OCI-LY3 (cell line): ENCODE results near the gene NT5C.

Experiments used
- CTCF ChIP-seq: fragments of 200-600, 300-600 bp; sonication (generic); IDR thresholded peaks from 2 replicates; pipeline ENCODE4 v1.5.1; 2014; ENCODE audit warnings: antibody characterized with exemption, low read length, low read depth
- EZH2phosphoT487 ChIP-seq: fragments of 200-600 bp; shearing (Covaris generic); IDR thresholded peaks from 2 replicates; pipeline ENCODE4 v1.6.1; 2018; ENCODE audit warnings: antibody characterized with exemption, mixed run types, low read depth

DNA sequence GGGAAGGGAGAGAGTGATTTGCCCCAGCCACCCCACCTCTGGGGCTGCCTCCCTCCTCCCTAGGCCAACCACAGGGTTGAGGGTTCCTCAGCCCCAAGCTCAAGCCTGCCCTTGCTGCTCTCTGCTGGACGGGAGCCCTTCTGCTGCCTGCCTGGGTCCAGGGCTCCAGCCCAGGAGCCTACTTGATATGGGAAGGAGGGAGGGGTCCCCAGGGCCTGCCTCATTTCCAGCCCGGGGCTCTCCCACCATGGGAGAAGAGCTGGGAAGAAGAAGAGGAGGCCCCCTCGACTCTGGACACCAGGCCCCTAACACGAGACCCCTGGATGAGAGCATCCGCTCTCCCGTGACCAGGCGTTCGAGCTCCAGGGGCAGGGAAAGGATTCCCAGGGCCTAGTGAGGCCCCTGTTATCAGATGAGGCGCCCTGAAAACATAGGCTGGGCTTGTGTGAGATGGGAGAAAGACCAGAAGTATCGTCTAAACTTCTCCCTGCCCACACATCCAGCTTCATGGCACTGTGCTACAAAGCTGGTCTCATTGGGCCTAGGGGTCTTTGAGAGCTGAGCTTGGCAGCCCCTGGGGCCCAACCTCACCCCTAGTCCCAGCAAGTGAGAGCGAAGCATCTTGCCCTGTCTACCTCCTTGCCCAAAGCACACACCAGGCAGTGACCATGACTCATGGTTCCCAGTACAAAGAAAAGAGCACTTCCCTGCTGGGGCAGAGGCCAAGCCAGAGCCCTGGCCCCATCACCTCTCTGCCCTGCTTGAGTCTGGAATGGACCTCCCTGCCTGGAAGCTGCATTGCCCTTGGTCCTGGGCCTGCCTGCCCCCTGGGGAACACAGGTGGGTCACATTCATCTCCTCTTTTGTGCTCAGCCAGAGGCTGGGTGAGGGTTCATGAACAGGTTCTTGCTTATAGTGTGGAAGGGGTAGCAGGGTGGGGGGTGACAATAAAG lies 42.8 kb downstream of the NT5C start:
- TF ChIP-seq CTCF (no peak), EZH2phosphoT487 (no peak)
